ENCODE measurements around the gene VEPH1. TPM values are rescaled to one million over a fixed set of nuclear protein-coding genes. Genes with fewer than 3 reads are reported as not detected.
"Not testable (repeated sequence)": the region's sequence is repeated elsewhere in the genome, so short reads cannot be mapped to it uniquely, and the experiment has no call there.

The VEPH1 gene
- total RNA-seq, 3 donors from 2014 or later, result 0.21 to 0.23 TPM; not detected in 1

DNA sequence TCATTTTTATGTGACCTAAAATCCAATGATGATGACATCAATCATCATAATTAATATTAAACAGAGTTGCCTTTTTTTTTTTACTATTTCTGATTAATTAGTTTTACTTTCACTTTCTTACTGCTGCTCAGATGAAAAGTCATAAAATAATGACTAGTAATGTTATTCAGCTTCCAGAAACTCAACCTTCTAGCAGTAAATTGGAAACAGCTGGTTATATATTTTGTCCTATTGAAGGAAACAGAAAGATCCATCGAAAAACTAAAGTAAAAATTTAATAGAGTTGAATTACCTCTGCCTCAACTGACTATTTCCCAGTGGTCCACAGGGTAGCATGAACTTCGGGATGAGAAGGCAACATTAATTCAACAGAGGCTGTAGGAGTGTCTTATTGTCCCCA is 173.7 kb downstream of the VEPH1 start:
- H3K4me3 Mint-ChIP-seq, result no peak overlapping the region
- H3K4me1 Mint-ChIP-seq (ENCODE audit: low read depth), result peaks cover 2% of the 10 kb centered on the region
- DNase-seq (no peak), ATAC-seq (no peak)
- no peaks in the 10 kb centered on the region for H3K36me3 Mint-ChIP-seq (ENCODE audit: insufficient read depth)
- H3K9me3 Mint-ChIP-seq, result no peaks in the 10 kb centered on the region
- no peaks in the 10 kb centered on the region for H3K27me3 Mint-ChIP-seq (ENCODE audit: low read depth)

DNA sequence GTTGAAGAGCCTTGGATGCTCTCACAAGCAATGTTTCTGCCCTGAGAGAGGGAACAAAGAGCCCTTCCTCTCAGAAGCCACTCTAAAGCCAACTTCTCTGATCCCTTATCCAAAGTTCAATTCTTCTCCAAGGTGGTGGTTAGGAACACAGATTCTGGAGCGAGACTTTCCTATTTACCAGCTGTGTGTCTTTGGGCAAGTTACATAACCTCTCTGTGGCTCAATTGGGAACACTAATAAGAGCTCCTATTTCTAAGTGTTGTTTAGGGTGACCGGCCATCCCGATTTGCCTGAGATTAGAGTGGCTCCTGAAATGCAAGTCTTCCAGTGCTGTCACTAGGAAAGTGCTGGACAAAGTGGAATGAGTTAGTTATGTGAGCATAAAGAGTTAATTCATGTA is 175.4 kb downstream of the VEPH1 start:
- H3K4me3 Mint-ChIP-seq, result no peak overlapping the region
- peaks cover 2% of the 10 kb centered on the region for H3K4me1 Mint-ChIP-seq (ENCODE audit: low read depth)
- H3K9me3 Mint-ChIP-seq, result no peaks in the 10 kb centered on the region
- H3K27me3 Mint-ChIP-seq (ENCODE audit: low read depth), result peaks cover 3% of the 10 kb centered on the region
- DNase-seq (no peak), ATAC-seq (no peak)
- no peaks in the 10 kb centered on the region for H3K36me3 Mint-ChIP-seq (ENCODE audit: insufficient read depth)

DNA sequence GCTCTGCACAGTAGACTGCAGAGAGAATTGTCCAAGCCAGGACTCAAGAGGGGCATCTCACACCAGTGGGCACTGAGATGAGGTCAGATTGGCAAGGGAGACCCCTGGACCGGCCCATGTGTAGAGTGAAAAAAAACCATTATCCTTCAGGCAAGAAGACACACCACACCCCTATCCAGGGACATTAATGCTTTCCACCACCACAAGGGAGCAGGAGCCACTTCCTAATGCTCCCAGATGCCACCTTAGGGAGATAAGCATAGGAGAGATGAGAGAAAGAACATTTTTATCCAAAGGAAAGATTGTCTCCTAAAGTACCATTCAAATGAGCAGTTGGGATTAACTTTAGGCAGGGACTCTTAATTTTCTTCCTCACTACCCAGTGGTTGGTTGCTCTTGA is 176.2 kb downstream of the VEPH1 start:
- Mint-ChIP-seq H3K27me3 (ENCODE audit: low read depth) (peaks cover 3% of the 10 kb centered on the region), H3K4me1 (ENCODE audit: low read depth) (peaks cover 2% of the 10 kb centered on the region), H3K36me3 (ENCODE audit: insufficient read depth) (no peaks in the 10 kb centered on the region), H3K4me3 (no peak overlapping the region), H3K9me3 (no peaks in the 10 kb centered on the region)
- ATAC-seq, result no peak
- DNase-seq, result no peak

DNA sequence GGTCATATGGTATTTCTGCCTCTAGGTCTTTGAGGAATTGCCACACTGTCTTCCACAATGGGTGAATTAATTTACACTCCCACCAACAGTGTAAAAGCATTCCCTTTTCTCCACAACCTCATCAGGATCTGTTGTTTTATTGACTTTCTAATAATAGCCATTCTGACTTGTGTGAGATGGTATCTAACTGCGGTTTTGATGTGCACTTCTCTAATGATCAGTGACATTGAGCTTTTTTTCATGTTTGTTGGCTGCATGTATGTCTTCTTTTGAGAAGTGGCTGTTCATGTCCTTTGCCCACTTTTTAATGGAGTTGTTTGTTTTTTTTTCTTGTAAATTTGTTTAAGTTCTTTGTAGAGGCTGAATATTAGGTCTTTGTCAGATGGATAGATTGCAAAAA is 178.3 kb downstream of the VEPH1 start:
- not testable (repeated sequence) for H3K27me3 Mint-ChIP-seq (ENCODE audit: low read depth); H3K9me3 Mint-ChIP-seq; DNase-seq; ATAC-seq; H3K36me3 Mint-ChIP-seq (ENCODE audit: insufficient read depth); H3K4me1 Mint-ChIP-seq (ENCODE audit: low read depth); H3K4me3 Mint-ChIP-seq

DNA sequence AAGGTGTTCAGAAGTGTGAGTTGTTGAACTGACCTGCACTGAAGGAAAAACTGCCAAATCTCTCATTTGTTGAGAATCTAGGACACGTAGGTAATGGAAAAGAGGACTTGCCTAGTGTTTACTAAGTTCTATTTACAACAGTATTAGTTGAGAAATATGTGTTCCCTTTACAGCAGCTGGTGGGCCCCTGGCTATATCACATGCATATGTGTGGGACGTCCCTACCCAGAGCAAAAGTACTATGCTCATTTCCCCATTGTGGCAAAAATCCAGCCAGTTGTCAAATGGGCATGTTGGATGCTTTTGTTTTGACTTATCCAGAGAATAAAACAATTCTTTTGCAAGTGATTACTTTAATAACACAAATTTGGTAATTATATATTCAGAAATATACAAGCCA is 179.9 kb downstream of the VEPH1 start:
- no peak for ATAC-seq
- Mint-ChIP-seq H3K9me3 (no peaks in the 10 kb centered on the region), H3K4me3 (no peak overlapping the region), H3K27me3 (ENCODE audit: low read depth) (peaks cover 3% of the 10 kb centered on the region), H3K36me3 (ENCODE audit: insufficient read depth) (no peaks in the 10 kb centered on the region), H3K4me1 (ENCODE audit: low read depth) (no peaks in the 10 kb centered on the region)
- no peak for DNase-seq

DNA sequence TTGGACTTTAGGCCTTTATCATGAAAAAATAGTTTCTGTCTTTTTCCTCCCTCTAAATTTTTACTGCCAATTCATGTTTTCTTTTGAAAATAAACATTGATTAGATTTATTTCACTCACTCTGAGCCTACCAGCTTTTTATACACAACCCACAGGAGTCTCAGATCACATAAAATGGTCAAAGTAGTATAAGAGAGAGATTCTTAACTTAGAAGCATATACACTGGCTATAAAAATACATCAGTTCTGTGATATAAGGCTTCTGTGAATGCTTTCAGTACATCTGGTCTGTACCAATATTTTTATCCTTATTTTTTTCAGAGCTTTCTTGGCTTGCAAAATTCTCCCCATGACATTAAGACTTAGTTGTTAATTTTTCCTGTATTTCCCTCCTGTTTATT is 183.5 kb downstream of the VEPH1 start:
- H3K27me3 Mint-ChIP-seq (ENCODE audit: low read depth), result peaks cover 3% of the 10 kb centered on the region
- H3K4me3 Mint-ChIP-seq, result no peak overlapping the region
- DNase-seq (no peak), ATAC-seq (no peak)
- H3K4me1 Mint-ChIP-seq (ENCODE audit: low read depth), result no peaks in the 10 kb centered on the region
- H3K9me3 Mint-ChIP-seq, result no peaks in the 10 kb centered on the region
- H3K36me3 Mint-ChIP-seq (ENCODE audit: insufficient read depth), result no peaks in the 10 kb centered on the region

DNA sequence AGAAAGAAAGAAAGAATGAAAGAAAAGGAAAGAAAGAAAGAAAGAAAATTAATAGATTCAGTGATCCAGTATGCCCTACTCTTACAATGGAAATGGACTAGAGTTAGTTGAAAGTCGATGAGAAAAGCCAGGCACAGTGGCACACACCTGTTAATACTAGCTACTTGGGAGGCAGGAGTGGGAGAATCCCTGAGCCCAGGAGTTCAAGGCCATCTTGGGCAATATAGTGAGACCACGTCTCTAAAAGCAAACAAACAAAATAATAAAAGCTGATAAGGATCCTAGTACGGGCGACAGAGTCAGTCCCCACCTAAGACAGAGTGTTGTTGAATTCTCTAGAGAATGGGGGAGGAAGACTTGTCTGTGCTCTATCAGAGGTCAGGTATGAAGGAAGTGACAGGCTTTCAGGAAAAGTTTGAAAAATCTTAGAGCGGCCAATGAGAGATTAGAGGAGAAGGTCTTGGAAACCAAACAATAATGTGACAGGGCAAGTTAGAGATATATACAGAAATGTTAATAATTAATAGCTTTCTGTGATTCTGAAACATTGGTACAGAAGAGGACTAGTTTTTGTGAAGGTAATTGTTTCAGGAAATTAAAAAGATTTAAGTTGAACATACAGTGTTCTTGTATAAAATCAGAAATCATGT is 184.5 kb downstream of the VEPH1 start:
- H3K27me3 Mint-ChIP-seq (ENCODE audit: low read depth), result no peaks in the 10 kb centered on the region
- H3K9me3 Mint-ChIP-seq, result no peaks in the 10 kb centered on the region
- no peaks in the 10 kb centered on the region for H3K36me3 Mint-ChIP-seq (ENCODE audit: insufficient read depth)
- ATAC-seq, result no peak
- no peaks in the 10 kb centered on the region for H3K4me1 Mint-ChIP-seq (ENCODE audit: low read depth)
- H3K4me3 Mint-ChIP-seq, result no peak overlapping the region
- no peak for DNase-seq

DNA sequence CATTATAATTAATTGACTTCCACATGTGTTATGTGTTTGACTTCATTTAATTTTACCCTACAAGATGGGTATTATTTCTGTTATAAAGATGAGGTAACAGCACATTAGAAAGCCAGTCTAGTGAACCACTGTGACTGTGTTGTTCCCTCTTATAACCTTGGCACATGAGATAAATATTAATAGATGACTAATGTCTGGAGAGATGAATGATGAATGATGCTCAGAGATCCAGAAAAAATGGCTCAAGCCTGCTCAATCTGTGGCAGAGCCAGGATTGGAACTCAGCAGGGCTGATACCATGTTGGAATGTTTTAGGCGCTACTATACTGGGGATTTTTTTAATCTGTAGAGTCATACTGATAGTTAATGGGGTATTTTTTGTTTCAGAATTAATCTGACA is 185.3 kb downstream of the VEPH1 start:
- no peak for ATAC-seq
- H3K27me3 Mint-ChIP-seq (ENCODE audit: low read depth), result no peaks in the 10 kb centered on the region
- no peak for DNase-seq
- no peaks in the 10 kb centered on the region for H3K4me1 Mint-ChIP-seq (ENCODE audit: low read depth)
- no peak overlapping the region for H3K4me3 Mint-ChIP-seq
- H3K36me3 Mint-ChIP-seq (ENCODE audit: insufficient read depth), result no peaks in the 10 kb centered on the region
- no peaks in the 10 kb centered on the region for H3K9me3 Mint-ChIP-seq

DNA sequence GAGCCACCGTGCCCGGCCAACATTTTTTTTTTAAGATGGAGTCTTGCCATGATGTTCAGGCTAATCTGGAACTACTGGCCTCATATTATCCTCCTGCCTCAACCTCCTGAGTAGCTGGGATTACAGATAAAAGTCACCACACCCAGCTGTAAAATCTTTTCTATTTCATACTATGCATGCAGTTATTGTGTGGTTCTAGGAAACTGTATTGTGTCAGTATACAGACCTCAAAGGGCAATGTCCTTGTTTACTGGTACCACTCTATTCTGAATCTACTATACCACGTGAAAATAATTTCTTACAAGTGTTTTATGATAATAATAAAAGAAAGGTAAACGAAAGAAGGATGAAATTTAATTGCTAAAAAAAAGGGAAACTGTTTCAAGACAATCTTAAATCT is 190.0 kb downstream of the VEPH1 start:
- DNase-seq (no peak), ATAC-seq (no peak)
- no peak overlapping the region for H3K4me3 Mint-ChIP-seq
- no peaks in the 10 kb centered on the region for H3K36me3 Mint-ChIP-seq (ENCODE audit: insufficient read depth)
- no peaks in the 10 kb centered on the region for H3K9me3 Mint-ChIP-seq
- H3K27me3 Mint-ChIP-seq (ENCODE audit: low read depth), result no peaks in the 10 kb centered on the region
- H3K4me1 Mint-ChIP-seq (ENCODE audit: low read depth), result no peaks in the 10 kb centered on the region

DNA sequence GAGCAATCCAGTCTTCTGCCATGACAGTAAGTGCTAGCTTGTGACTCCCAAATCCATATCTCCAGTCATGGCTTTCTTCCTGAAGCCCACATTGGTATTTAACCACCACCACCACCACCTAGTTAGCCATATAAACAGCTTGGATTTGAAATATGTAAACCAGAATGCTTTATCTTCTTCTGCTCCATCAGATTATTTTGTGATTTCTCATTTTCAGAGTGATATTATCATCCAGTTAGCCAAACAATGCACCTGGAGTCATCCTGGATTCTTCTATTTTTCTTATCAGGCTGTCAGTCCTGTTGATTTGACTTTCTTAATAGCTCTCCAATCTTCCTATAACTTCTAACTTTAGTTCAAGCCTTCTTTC is 190.9 kb downstream of the VEPH1 start:
- H3K27me3 Mint-ChIP-seq (ENCODE audit: low read depth), result no peaks in the 10 kb centered on the region
- no peaks in the 10 kb centered on the region for H3K9me3 Mint-ChIP-seq
- H3K4me3 Mint-ChIP-seq, result no peak overlapping the region
- DNase-seq, result no peak
- H3K36me3 Mint-ChIP-seq (ENCODE audit: insufficient read depth), result no peaks in the 10 kb centered on the region
- H3K4me1 Mint-ChIP-seq (ENCODE audit: low read depth), result no peaks in the 10 kb centered on the region
- ATAC-seq, result no peak

DNA sequence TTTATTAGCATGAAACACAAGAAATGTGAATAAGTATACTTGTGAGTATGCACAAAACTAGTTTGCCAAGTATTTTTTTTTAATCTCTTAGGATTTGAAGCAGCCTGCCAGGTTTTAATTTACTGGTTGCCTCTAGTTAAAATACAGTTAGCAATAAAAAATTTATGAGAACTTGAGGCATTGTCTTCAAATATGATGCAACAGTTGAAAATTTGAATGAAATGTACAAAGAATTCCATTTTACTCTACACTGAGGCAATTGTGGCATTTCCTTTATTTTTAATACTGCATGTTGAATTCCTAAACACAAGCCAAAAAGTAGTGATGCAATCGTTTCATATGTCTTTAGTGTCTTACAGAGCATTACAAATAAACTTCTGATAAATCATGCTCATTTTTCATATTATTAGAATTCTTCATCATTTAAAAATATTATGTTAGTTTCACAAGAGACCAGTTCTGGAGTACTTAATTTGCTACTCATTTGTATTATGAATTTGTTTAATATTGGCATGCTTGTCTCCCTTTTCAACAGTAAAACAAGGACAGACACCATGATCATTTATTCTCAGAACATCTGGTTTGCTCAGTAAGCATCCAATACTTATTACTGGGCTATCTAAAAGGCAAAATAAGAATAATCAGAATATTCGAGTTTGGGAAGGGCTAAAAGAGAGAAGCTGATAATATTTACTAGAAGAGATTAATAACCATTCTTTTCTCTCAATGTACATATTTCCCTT is 191.4 kb downstream of the VEPH1 start:
- no peaks in the 10 kb centered on the region for H3K4me1 Mint-ChIP-seq (ENCODE audit: low read depth)

DNA sequence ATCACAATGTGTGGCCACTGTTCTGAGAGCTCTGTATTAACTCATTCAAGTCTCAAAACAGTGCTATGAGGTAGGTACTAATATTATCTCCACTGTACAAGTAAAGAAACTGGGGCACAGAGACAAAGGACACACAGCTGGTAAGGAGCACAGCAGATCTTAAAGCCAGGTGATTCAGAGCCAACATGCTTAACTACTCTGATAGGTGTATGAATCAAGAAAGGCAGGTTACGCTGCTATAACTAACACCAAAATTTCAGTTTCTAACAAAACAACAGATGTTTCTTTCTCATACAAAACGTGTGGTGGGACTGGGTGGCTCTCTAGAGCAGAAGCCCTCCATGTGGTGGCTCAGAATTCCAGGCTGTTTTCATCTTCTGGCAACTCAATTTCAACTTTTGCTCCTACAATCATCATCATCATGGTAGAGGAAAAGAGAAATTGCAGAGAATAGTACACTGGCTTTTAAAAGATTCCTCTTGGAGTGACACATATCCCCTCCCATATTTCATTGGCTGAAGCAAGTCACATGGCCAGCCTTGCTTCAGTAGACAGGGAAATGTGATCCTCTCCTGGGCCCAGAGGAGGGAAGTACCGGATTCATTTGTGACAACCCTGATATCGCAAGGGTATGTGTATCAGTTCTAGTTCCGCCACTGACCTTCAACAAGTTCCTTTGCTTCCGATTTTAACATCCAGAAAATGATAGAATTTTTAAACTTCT is 192.7 kb downstream of the VEPH1 start:
- Mint-ChIP-seq H3K9me3 (no peaks in the 10 kb centered on the region), H3K36me3 (ENCODE audit: insufficient read depth) (no peaks in the 10 kb centered on the region), H3K27me3 (ENCODE audit: low read depth) (no peaks in the 10 kb centered on the region), H3K4me3 (no peak overlapping the region), H3K4me1 (ENCODE audit: low read depth) (no peaks in the 10 kb centered on the region)
- DNase-seq (no peak), ATAC-seq (no peak)

More for the DNA sequence above, 191.4 kb downstream of the VEPH1 start:
- ATAC-seq (no peak), DNase-seq (no peak)
- H3K27me3 Mint-ChIP-seq (ENCODE audit: low read depth), result no peaks in the 10 kb centered on the region
- H3K4me3 Mint-ChIP-seq, result no peak overlapping the region
- H3K36me3 Mint-ChIP-seq (ENCODE audit: insufficient read depth), result no peaks in the 10 kb centered on the region
- H3K9me3 Mint-ChIP-seq, result no peaks in the 10 kb centered on the region

DNA sequence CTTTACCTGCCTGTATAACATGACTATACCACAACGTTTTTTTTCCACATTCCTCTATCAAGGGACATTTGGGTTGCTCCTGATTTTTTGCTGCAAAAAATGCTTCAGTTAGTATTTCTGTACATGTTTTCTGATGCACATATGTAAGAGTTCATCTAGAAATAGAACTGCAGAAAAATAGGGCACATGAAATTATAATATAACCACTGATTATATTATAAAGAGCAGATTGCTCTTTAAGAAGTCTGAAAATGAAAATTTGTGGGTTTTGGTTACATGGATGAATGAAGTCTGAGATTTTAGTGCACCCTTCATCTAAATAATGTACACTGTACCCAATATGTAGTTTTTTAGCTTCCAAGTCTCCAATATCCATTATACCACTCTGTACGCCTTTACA is 196.7 kb downstream of the VEPH1 start:
- Mint-ChIP-seq H3K9me3 (no peaks in the 10 kb centered on the region), H3K36me3 (ENCODE audit: insufficient read depth) (no peaks in the 10 kb centered on the region), H3K4me3 (no peak overlapping the region), H3K27me3 (ENCODE audit: low read depth) (no peaks in the 10 kb centered on the region), H3K4me1 (ENCODE audit: low read depth) (no peaks in the 10 kb centered on the region)
- ATAC-seq (no peak), DNase-seq (no peak)

DNA sequence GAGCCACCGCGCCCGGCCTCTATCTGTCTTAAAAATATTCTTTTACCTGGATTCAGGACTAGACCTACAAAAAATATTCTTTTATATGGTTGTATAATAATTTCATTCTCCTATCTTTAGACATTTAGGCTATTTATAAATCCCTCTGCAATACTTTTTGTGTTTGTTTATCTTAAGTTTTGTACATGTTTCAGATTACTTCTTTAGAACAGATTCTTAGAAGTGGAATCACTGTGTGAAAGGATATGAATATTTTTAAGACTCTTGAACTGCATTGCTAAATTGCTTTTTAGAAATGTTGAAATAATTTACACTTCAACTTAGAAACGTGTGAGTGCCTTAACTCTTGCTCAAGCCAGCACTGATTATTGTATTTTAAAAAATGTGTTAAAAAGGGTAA is 197.8 kb downstream of the VEPH1 start:
- Mint-ChIP-seq H3K4me3 (no peak overlapping the region), H3K27me3 (ENCODE audit: low read depth) (no peaks in the 10 kb centered on the region), H3K9me3 (no peaks in the 10 kb centered on the region), H3K36me3 (ENCODE audit: insufficient read depth) (no peaks in the 10 kb centered on the region), H3K4me1 (ENCODE audit: low read depth) (no peaks in the 10 kb centered on the region)
- ATAC-seq (no peak), DNase-seq (no peak)

DNA sequence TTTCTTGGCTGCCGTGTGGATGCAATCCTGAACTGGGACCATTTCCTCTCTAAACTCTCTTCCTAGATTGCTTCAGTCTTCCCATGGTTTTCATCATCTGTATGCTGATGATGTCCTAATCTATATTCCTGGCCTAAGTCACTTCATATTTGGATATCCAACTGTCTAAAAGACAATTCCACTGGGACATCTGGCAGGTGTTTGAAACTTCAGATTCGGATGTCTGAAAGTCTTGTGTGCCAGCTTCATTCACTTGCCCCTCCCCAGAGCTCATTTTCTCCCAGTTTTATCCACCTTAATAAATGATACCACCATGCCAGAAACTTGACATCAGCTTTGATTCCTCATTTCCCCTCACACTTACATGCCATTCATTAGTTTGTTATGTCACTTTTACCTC is 201.5 kb downstream of the VEPH1 start:
- Mint-ChIP-seq H3K27me3 (ENCODE audit: low read depth) (no peaks in the 10 kb centered on the region), H3K4me3 (no peak overlapping the region), H3K9me3 (no peaks in the 10 kb centered on the region), H3K4me1 (ENCODE audit: low read depth) (no peaks in the 10 kb centered on the region), H3K36me3 (ENCODE audit: insufficient read depth) (no peaks in the 10 kb centered on the region)
- no peak for ATAC-seq
- DNase-seq, result no peak
